Heart right ventricle (tissue), 16 donors: Measurements from ENCODE around the gene PTPN7. TPM values are rescaled to one million over a fixed set of nuclear protein-coding genes. Genes with fewer than 3 reads are reported as not detected.
"Not testable (repeated sequence)": the region's sequence is repeated elsewhere in the genome, so short reads cannot be mapped to it uniquely, and the experiment has no call there.

Source experiments
- ATAC-seq, 8 donors: fragments of 200-7000 bp; cut with Tn5 transposase; one replicate each; pipeline ENCODE4 v1.9.1; 2020; ENCODE audit warnings: mild to moderate bottlenecking in 8 of 8, moderate library complexity in 8 of 8, moderate number of reproducible peaks in 1 of 8
- DNase-seq, 2 donors: peaks; one replicate each; pipeline ENCODE4 v3.0.0-alpha.2; 2020
- H3K27ac ChIP-seq, 10 donors: fragments of 200-600 bp; sonication (generic) in 2 of 10; one replicate each; pipeline versions ENCODE4 v1.5.0 to v1.8.0; 2020 to 2022; ENCODE audit warnings: mild to moderate bottlenecking in 3 of 10
- H3K27me3 ChIP-seq, 7 donors: fragments of 200-600 bp; one replicate each; pipeline ENCODE4 v1.8.0; 2021 to 2022; ENCODE audit warnings: mild to moderate bottlenecking in 2 of 7
- H3K36me3 ChIP-seq, 9 donors: fragments of 200-600 bp; sonication (generic) in 1 of 9; one replicate each; pipeline versions ENCODE4 v1.5.0 to v1.8.0; 2020 to 2022; ENCODE audit warnings: mild to moderate bottlenecking in 2 of 9
- H3K4me1 ChIP-seq, 9 donors: fragments of 200-600 bp; sonication (generic) in 1 of 9; one replicate each; pipeline versions ENCODE4 v1.5.0 to v1.8.0; 2020 to 2022; ENCODE audit warnings: mild to moderate bottlenecking in 4 of 9
- H3K4me3 ChIP-seq, 10 donors: fragments of 200-600 bp; sonication (generic) in 2 of 10; one replicate each; pipeline versions ENCODE4 v1.5.0 to v1.8.0; 2020 to 2022; ENCODE audit warnings: mild to moderate bottlenecking in 7 of 10, moderate library complexity in 2 of 10
- H3K9me3 ChIP-seq, 11 donors: fragments of 200-600 bp in 10 of 11; sonication (generic) in 2 of 11; one replicate each; pipeline versions ENCODE4 v1.5.0 to v1.8.0; 2013 to 2022; ENCODE audit warnings: mild to moderate bottlenecking in 2 of 11, control low read depth in 1 of 11, moderate library complexity in 1 of 11
- CTCF ChIP-seq, 9 donors: fragments of 200-600 bp; sonication (generic) in 2 of 9; IDR thresholded peaks; one replicate each; pipeline versions ENCODE4 v1.5.0 to v1.8.0; 2021 to 2022; ENCODE audit warnings: antibody characterized with exemption in 9 of 9, mild to moderate bottlenecking in 5 of 9, moderate library complexity in 1 of 9
- WGBS, 2 donors: extraction: QIAGEN DNeasy Blood & Tissue Kit; methylation state at CpG; one replicate each; pipeline ENCODE4 v1.1.7; 2013; ENCODE audit warnings: inconsistent platforms in 1 of 2; 5-methylcytosine and 5-hydroxymethylcytosine counted together
- intact Hi-C, 10 donors: fragments of 100-400 bp; cut with DNase I; formaldehyde crosslinking; loops; one replicate each; pipeline versions ENCODE4 v1.11.1 to v1.14.2; 2022
- polyA plus RNA-seq, 2 donors: library from polyadenylated mRNA; stranded (reverse); fragments of 200-250 nt; gene quantifications; one replicate each; pipeline ENCODE4 v1.2.3, GENCODE V29; 2013
- total RNA-seq, 10 donors: library from RNA; stranded (reverse); fragmentation: NEBNext Ultra II Directional in 3 of 10; extraction: Animal tissue kit (Norgen Biotek cat#: 25700) in 3 of 10; gene quantifications; one replicate each; pipeline versions ENCODE4 v1.2.1 to v1.2.4, GENCODE V29; 2021 to 2023
- donor health status: Arrhythmogenic right ventricular cardiomyopathy.
- donor health status: ischemic (EF 13 %, LVEDD 7.1; RV severe dilation, severe dysfunction).
- donor health status: healthy with polysubstance abuse.
- donor health status: DM: no; HTN: yes; CAD: no.
- donor health status: DM: no; HTN: no; CAD: no.
- donor health status: ischemic (EF 25% LVEDD 6.9; RV normal size, moderate dysfunction).
- donor health status: ischemic (EF 25% LVEDD 5.7; RV mildly dilated, moderate dysfunction).
- donor health status: healthy.
- donor health status: DM: yes; HTN: yes; CAD: no.
- donor health status: Ischemic cardiomyopathy.
- donor health status: ischemic (EF 35%, LVEDD 5.7; RV mildly dilated, moderate dysfunction).
- donor health status: nonischemic (EF 11% LVEDD 7.7; RV severe dilation, severe dysfunction).
- donor health status: DM: yes; HTN: yes; CAD: no.
- donor health status: PGD.
- donor health status: ischemic (EF 29% LVEDD 5.4; RV normal size, mild dysfunction).
- donor health status: nonischemic (EF 23%, LVEDD 6.1; RV moderate dilation, normal function).

The PTPN7 gene
- total and polyA plus RNA-seq, 12 donors, result 0.09 to 6.2 (median 0.47) TPM

GRCh38 chr1:202144402-202145067, 15.9 kb downstream of the PTPN7 start, which contains the start of gene ARL8A:
TSS of gene ARL8A (minus strand) at chr1:202144737. CDS start at chr1:202144572, 165 bp downstream.
- 0 to 1% methylated on average over 58 to 82 of the region's 82 CpGs for WGBS, 2 donors
- DNase-seq (peak; percentile 72 to 80), ATAC-seq (peak; percentile 68 to 90 (median 79))
- peaks cover 0 to 14% (median 0%) of the 10 kb centered on the region in 9 donors for H3K36me3 ChIP-seq
- no peaks in the 10 kb centered on the region for H3K9me3 ChIP-seq
- peaks cover 13 to 43% (median 30%) of the 10 kb centered on the region in 9 donors for H3K4me1 ChIP-seq
- peak within 1 kb of the TSS; percentile 80 to 99 (median 96) for H3K4me3 ChIP-seq
- H3K27ac ChIP-seq, result peak within 1 kb of the TSS; percentile 87 to 98 (median 95)
- no peak for TF ChIP-seq CTCF (IDR thresholded peaks at IDR 0.05)
- intact Hi-C loops, result no loop called here
- H3K27me3 ChIP-seq, result no peaks in the 10 kb centered on the region

- Histone ChIP-seq H3K36me3 (peaks cover 0 to 19% (median 0%) of the 10 kb centered on the region in 9 donors), H3K9me3 (no peaks in the 10 kb centered on the region), H3K4me3 (peak overlapping the region; percentile 80 to 99 (median 96)), H3K4me1 (peaks cover 13 to 43% (median 30%) of the 10 kb centered on the region in 9 donors), H3K27ac (peak overlapping the region; percentile 87 to 98 (median 95)), H3K27me3 (no peaks in the 10 kb centered on the region)
- peak; percentile 33 to 59 (median 50) for ATAC-seq
- peak; percentile 43 to 54 for DNase-seq
- WGBS, 2 donors, result 0% methylated on average over 51 to 58 of the region's 58 CpGs
- intact Hi-C loops, result no loop called here
- TF ChIP-seq CTCF (IDR thresholded peaks at IDR 0.05), result no peak
Observed at GRCh38 chr1:202143768-202144401, 16.5 kb downstream of the PTPN7 start.

- Histone ChIP-seq H3K27ac (peak overlapping the region; percentile 87 to 98 (median 95)), H3K4me3 (peak overlapping the region; percentile 80 to 99 (median 96)), H3K27me3 (no peaks in the 10 kb centered on the region), H3K36me3 (peaks cover 0 to 22% (median 0%) of the 10 kb centered on the region in 9 donors), H3K4me1 (peaks cover 13 to 43% (median 28%) of the 10 kb centered on the region in 9 donors), H3K9me3 (no peaks in the 10 kb centered on the region)
- DNase-seq (peak in 1 of 2 donors; percentile 32), ATAC-seq (peak; percentile 29 to 62 (median 54))
- intact Hi-C loops, result no loop called here
- TF ChIP-seq CTCF (IDR thresholded peaks at IDR 0.05), result no peak
- 12 to 19% methylated on average over 17 of the region's 17 CpGs for WGBS, 2 donors
Observed at GRCh38 chr1:202143011-202143767, 17.2 kb downstream of the PTPN7 start.

GRCh38 chr1:202141468-202141867, 18.9 kb downstream of the PTPN7 start:
- intact Hi-C loops, H3K9me3 ChIP-seq, H3K27me3 ChIP-seq, DNase-seq, ATAC-seq, H3K27ac ChIP-seq, H3K4me3 ChIP-seq: not testable (repeated sequence)
- Histone ChIP-seq H3K36me3 (peaks cover 0 to 39% (median 11%) of the 10 kb centered on the region in 9 donors), H3K4me1 (peaks cover 13 to 43% (median 28%) of the 10 kb centered on the region in 9 donors)
- 87 to 96% methylated on average over 3 of the region's 3 CpGs for WGBS, 2 donors
